SK-N-SH treated with all-trans-retinoic acid at 6 μM for 48 hours (cell line): ENCODE data around the gene WARS2.

Experiments used
- ATAC-seq: fragments of 200-7000 bp; cut with Tn5 transposase; 3 replicates; pipeline ENCODE4 v1.9.1; 2020; ENCODE audit warnings: mild to moderate bottlenecking, moderate library complexity
- ARNTL ChIP-seq: fragments of 450-650 bp; formaldehyde crosslinking; IDR thresholded peaks from 2 replicates; pipeline ENCODE4 v1.5.0; 2020; ENCODE audit warnings: low read depth, mild to moderate bottlenecking, moderate library complexity, borderline replicate concordance
- BACH2 ChIP-seq: fragments of 250-450 bp; sonication (Bioruptor Pico); IDR thresholded peaks from 2 replicates; pipeline ENCODE4 v1.9.0; 2021; ENCODE audit warnings: mild to moderate bottlenecking, borderline replicate concordance
- CSDC2 ChIP-seq: fragments of 250-450 bp; sonication (Bioruptor Pico); IDR thresholded peaks from 2 replicates; pipeline ENCODE4 v1.5.0; 2020; ENCODE audit warnings: mild to moderate bottlenecking, moderate library complexity
- ESRRG ChIP-seq: fragments of 250-450 bp; sonication (Bioruptor Pico); IDR thresholded peaks from 2 replicates; pipeline ENCODE4 v1.6.1; 2021; ENCODE audit warnings: mild to moderate bottlenecking
- GLIS3 ChIP-seq: fragments of 250-450 bp; sonication (Bioruptor Pico); IDR thresholded peaks from 2 replicates; pipeline ENCODE4 v1.5.0; 2020; ENCODE audit warnings: mild to moderate bottlenecking, moderate library complexity
- ISL1 ChIP-seq: fragments of 250-450 bp; sonication (Bioruptor Pico); IDR thresholded peaks from 2 replicates; pipeline ENCODE4 v2.1.2; 2022; ENCODE audit warnings: mild to moderate bottlenecking, moderate library complexity
- OSR1 ChIP-seq: fragments of 250-450 bp; sonication (Bioruptor Pico); IDR thresholded peaks from 2 replicates; pipeline ENCODE4 v1.8.0; 2022; ENCODE audit warnings: moderate library complexity, mild to moderate bottlenecking, inconsistent platforms
- POU6F1 ChIP-seq: fragments of 250-450 bp; sonication (Bioruptor Pico); IDR thresholded peaks from 2 replicates; pipeline ENCODE4 v1.8.0; 2021; ENCODE audit warnings: low read depth, mild to moderate bottlenecking, moderate library complexity, borderline replicate concordance
- PPARA ChIP-seq: fragments of 250-450 bp; sonication (Bioruptor Pico); IDR thresholded peaks from 2 replicates; pipeline ENCODE4 v1.5.0; 2020; ENCODE audit warnings: mild to moderate bottlenecking, borderline replicate concordance
- RARB ChIP-seq: fragments of 250-450 bp; sonication (Bioruptor Pico); IDR thresholded peaks from 2 replicates; pipeline ENCODE4 v1.8.0; 2021; ENCODE audit warnings: mild to moderate bottlenecking, moderate library complexity
- SNAI2 ChIP-seq: fragments of 250-450 bp; sonication (Bioruptor Pico); IDR thresholded peaks from 2 replicates; pipeline ENCODE4 v1.5.0; 2020; ENCODE audit warnings: mild to moderate bottlenecking, moderate library complexity
- TCF4 ChIP-seq: fragments of 250-450 bp; sonication (Bioruptor Pico); IDR thresholded peaks from 2 replicates; pipeline ENCODE4 v1.8.0; 2021; ENCODE audit warnings: mild to moderate bottlenecking, moderate library complexity, borderline replicate concordance
- TOX ChIP-seq: fragments of 250-450 bp; sonication (Bioruptor Pico); IDR thresholded peaks from 2 replicates; pipeline ENCODE4 v1.8.0; 2021; ENCODE audit warnings: mild to moderate bottlenecking, moderate library complexity, borderline replicate concordance
- TSHZ2 ChIP-seq: fragments of 250-450 bp; sonication (Bioruptor Pico); IDR thresholded peaks from 2 replicates; pipeline ENCODE4 v1.5.0; 2020; ENCODE audit warnings: mild to moderate bottlenecking, moderate library complexity
- ZC3H10 ChIP-seq: fragments of 250-450 bp; sonication (Bioruptor Pico); IDR thresholded peaks from 2 replicates; pipeline ENCODE4 v1.5.1; 2021; ENCODE audit warnings: mild to moderate bottlenecking, moderate library complexity
- ZFP30 ChIP-seq: fragments of 450-650 bp; formaldehyde crosslinking; IDR thresholded peaks from 2 replicates; pipeline ENCODE4 v1.5.0; 2022; ENCODE audit warnings: mild to moderate bottlenecking, moderate library complexity
- ZNF565 ChIP-seq: fragments of 450-650 bp; formaldehyde crosslinking; conservative IDR thresholded peaks from 2 replicates; pipeline ENCODE4 v1.5.0; 2020; ENCODE audit warnings: low read depth, mild to moderate bottlenecking, moderate library complexity
- ZNF70 ChIP-seq: fragments of 450-650 bp; formaldehyde crosslinking; IDR thresholded peaks from 2 replicates; pipeline ENCODE4 v1.5.0; 2020; ENCODE audit warnings: mild to moderate bottlenecking, moderate library complexity
- ZNF8 ChIP-seq: fragments of 450-650 bp; formaldehyde crosslinking; IDR thresholded peaks from 2 replicates; pipeline ENCODE4 v1.5.0; 2020; ENCODE audit warnings: mild to moderate bottlenecking, moderate library complexity
- TF ChIP-seq, protein P1 (sequence below): fragments of 250-450 bp; sonication (Bioruptor Pico); IDR thresholded peaks from 2 replicates; pipeline ENCODE4 v1.5.1; 2021; ENCODE audit warnings: mild to moderate bottlenecking, moderate library complexity
- TF ChIP-seq, protein P2 (sequence below): fragments of 250-450 bp; sonication (Bioruptor Pico); IDR thresholded peaks from 2 replicates; pipeline ENCODE4 v1.5.1; 2020; ENCODE audit warnings: low read depth, mild to moderate bottlenecking, moderate library complexity

The WARS2 gene

DNA sequence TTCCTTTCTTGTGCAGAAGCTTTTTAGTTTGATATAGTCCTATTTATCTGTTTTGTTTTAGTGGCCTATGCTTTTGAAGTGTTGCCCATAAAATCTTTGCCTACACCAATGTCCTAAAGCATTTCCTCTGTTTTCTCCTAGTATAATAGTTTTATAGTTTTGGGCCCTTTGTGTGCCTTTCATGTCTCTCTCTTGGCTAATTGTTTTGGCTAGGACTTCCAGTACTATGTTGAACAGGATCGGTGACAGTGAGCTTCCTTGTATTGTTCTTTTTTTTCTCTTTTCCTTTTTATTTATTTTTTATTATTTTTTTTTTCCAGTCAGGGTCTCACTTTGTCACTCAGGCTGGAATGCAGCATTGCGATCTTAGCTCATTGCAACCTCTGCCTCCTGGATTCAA is 47.0 kb upstream of the WARS2 start (continued):
- no peak for TF ChIP-seq POU6F1
- no peak for TF ChIP-seq ZNF565 (CRISPR knock-in tag)
- TF ChIP-seq ZFP30 (CRISPR knock-in tag), result no peak
- no peak for TF ChIP-seq TSHZ2 (CRISPR knock-in tag)
- no peak for TF ChIP-seq ZNF70 (CRISPR knock-in tag)
- TF ChIP-seq, all 23 proteins: peak for 0

DNA sequence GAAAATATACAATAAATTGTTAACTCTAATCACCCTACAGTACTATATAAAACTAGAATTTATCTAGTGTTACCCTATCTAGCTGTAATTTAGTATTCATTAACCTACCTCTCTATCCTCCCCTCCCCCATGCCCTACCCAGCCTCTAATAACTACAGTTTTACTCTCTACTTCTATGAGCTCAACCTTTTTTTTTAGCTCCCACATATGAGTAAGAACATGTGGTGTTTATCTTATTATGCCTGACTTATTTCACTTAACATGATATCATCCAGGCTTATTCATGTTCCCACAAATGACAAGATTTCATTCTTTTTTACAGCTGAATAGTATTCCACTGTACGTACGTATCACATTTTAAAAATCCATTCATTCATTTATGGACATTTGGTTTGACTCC is 46.0 kb upstream of the WARS2 start:
- TF ChIP-seq CSDC2 (no peak), RARB (CRISPR knock-in tag) (no peak), TOX (no peak), PPARA (CRISPR knock-in tag) (no peak)
- TF ChIP-seq, protein P1, sequence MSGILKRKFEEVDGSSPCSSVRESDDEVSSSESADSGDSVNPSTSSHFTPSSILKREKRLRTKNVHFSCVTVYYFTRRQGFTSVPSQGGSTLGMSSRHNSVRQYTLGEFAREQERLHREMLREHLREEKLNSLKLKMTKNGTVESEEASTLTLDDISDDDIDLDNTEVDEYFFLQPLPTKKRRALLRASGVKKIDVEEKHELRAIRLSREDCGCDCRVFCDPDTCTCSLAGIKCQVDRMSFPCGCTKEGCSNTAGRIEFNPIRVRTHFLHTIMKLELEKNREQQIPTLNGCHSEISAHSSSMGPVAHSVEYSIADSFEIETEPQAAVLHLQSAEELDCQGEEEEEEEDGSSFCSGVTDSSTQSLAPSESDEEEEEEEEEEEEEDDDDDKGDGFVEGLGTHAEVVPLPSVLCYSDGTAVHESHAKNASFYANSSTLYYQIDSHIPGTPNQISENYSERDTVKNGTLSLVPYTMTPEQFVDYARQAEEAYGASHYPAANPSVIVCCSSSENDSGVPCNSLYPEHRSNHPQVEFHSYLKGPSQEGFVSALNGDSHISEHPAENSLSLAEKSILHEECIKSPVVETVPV (CRISPR knock-in tag), result no peak
- ATAC-seq, result no peak

- TF ChIP-seq ISL1 (CRISPR knock-in tag) (no peak), SNAI2 (no peak), BACH2 (CRISPR knock-in tag) (no peak), TSHZ2 (CRISPR knock-in tag) (no peak), ESRRG (CRISPR knock-in tag) (no peak), ZNF70 (CRISPR knock-in tag) (no peak), ZC3H10 (CRISPR knock-in tag) (no peak), ZNF8 (CRISPR knock-in tag) (no peak), ZFP30 (CRISPR knock-in tag) (no peak), RARB (CRISPR knock-in tag) (no peak), ARNTL (CRISPR knock-in tag) (no peak), OSR1 (CRISPR knock-in tag) (no peak), POU6F1 (no peak), CSDC2 (no peak), ZNF565 (CRISPR knock-in tag) (no peak), PPARA (CRISPR knock-in tag) (no peak), TCF4 (CRISPR knock-in tag) (no peak), GLIS3 (CRISPR knock-in tag) (no peak)
- TF ChIP-seq, protein P1 (CRISPR knock-in tag), result no peak
- TF ChIP-seq, protein P2, sequence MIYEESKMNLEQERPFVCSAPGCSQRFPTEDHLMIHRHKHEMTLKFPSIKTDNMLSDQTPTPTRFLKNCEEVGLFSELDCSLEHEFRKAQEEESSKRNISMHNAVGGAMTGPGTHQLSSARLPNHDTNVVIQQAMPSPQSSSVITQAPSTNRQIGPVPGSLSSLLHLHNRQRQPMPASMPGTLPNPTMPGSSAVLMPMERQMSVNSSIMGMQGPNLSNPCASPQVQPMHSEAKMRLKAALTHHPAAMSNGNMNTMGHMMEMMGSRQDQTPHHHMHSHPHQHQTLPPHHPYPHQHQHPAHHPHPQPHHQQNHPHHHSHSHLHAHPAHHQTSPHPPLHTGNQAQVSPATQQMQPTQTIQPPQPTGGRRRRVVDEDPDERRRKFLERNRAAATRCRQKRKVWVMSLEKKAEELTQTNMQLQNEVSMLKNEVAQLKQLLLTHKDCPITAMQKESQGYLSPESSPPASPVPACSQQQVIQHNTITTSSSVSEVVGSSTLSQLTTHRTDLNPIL (CRISPR knock-in tag), result no peak
- ATAC-seq, result no peak
Observed at GRCh38 chr1:119184972-119185371, 44.5 kb upstream of the WARS2 start.
